ENCODE data around the gene ACD.

ACD gene

DNA sequence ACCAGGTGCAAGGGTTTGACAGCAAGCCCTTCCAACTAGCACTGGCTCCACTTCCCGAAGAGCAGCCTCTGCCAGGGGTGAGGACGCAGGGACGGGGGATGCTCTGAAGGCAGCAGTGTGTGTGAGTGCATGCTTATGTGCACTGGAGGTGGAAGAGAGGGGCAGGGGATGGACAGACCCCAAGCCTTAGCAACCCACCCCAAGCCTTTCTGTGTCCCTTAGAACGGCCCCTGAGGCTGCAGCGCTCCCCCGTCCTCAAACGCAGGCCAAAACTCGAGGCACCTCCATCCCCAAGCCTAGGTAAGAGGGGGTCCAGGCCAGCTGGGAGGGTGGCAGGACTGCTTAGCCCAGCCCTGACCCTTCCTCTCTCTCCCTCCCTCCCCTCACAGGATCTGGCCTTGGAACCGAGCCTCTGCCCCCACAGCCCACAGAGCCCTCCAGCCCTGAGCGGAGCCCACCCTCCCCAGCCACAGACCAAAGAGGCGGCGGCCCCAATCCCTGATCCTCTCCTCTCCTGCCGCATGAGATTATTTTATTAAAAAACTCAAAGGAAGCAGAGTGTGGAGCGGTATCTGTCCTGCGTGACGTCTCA is 2.9 kb downstream of the ACD start:
- Histone ChIP-seq H3K9me3 (ENCODE audit: control insufficient read depth, insufficient read depth, low read depth, low read length) (no peaks in the 10 kb centered on the region), H3K27ac (ENCODE audit: extremely low read depth, low read depth, low read length) (no peak overlapping the region), H3K4me1 (ENCODE audit: control insufficient read depth, insufficient read depth, low read length) (peaks cover 7% of the 10 kb centered on the region; the same call in 1 of the 2 replicates), H3K36me3 (ENCODE audit: control insufficient read depth in 2 of 2, insufficient read depth in 1 of 2, low read length in 2 of 2) (peaks cover 0 to 49% of the 10 kb centered on the region in 2 experiments; a peak in 1 of 3 replicates), H3K4me3 (ENCODE audit: low read depth, low read length) (no peak overlapping the region)
- ChIA-PET CTCF (interaction anchor here (0.9 to 3.2 kb wide), 4 partner anchors 7 to 176 kb away, joined by 3 to 11 read pairs (median 4); partner anchors contain the start of gene ATP6V0D1), POLR2A (no interaction called here)
- TF ChIP-seq ZNF529 (tag by site-specific recombination; IDR thresholded peaks at IDR 0.05; ENCODE audit: insufficient replicate concordance) (no peak), ZNF792 (tag by site-specific recombination; IDR thresholded peaks at IDR 0.05) (no peak)

DNA sequence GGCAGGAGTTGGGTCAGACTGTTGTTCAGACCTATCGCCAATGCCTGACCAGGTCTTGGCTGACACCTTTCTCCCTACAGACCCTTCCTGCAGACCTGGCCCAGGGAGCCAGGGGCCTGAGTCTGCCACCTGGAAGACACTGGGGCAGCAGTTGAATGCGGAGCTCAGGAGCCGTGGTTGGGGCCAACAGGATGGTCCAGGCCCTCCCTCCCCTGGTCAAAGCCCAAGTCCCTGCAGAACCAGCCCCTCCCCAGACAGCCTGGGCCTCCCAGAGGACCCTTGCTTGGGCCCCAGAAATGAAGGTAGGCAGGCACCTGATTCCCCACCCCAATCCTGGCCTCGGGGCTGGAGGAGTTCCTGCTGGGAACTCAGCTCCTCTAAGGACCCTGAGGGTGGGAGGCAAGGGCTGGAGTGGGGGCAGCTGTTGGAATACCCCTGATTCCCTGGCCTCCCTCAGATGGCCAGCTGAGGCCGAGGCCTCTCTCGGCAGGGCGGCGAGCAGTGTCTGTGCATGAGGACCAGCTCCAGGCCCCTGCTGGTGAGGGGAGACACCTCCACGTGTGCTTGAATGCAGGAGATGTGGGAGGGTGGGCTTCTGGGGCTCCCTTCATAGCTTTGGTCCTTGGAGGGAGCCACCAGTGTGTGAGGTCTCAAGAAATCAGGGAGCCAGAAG is 3.6 kb downstream of the ACD start:
- Histone ChIP-seq H3K36me3 (ENCODE audit: control insufficient read depth in 2 of 2, insufficient read depth in 1 of 2, low read length in 2 of 2) (peaks cover 0 to 46% of the 10 kb centered on the region in 2 experiments; a peak in 1 of 3 replicates), H3K27ac (ENCODE audit: extremely low read depth, low read depth, low read length) (no peak overlapping the region), H3K4me3 (ENCODE audit: low read depth, low read length) (no peak overlapping the region), H3K9me3 (ENCODE audit: control insufficient read depth, insufficient read depth, low read depth, low read length) (no peaks in the 10 kb centered on the region), H3K4me1 (ENCODE audit: control insufficient read depth, insufficient read depth, low read length) (peaks cover 7% of the 10 kb centered on the region; the same call in 1 of the 2 replicates)
- no peak for TF ChIP-seq ZNF202 (tag by site-specific recombination; IDR thresholded peaks at IDR 0.05; ENCODE audit: borderline replicate concordance)
- TF ChIP-seq ZNF324 (tag by site-specific recombination; IDR thresholded peaks at IDR 0.05), result no peak
- no peak for TF ChIP-seq SCRT2 (tag by site-specific recombination; IDR thresholded peaks at IDR 0.05)
- TF ChIP-seq ZNF311 (tag by site-specific recombination; IDR thresholded peaks at IDR 0.05; ENCODE audit: borderline replicate concordance), result no peak
- TF ChIP-seq ZNF677 (tag by site-specific recombination; IDR thresholded peaks at IDR 0.05), result no peak
- no peak for TF ChIP-seq MYNN (tag by site-specific recombination; IDR thresholded peaks at IDR 0.05; ENCODE audit: borderline replicate concordance)
- TF ChIP-seq, protein P1, sequence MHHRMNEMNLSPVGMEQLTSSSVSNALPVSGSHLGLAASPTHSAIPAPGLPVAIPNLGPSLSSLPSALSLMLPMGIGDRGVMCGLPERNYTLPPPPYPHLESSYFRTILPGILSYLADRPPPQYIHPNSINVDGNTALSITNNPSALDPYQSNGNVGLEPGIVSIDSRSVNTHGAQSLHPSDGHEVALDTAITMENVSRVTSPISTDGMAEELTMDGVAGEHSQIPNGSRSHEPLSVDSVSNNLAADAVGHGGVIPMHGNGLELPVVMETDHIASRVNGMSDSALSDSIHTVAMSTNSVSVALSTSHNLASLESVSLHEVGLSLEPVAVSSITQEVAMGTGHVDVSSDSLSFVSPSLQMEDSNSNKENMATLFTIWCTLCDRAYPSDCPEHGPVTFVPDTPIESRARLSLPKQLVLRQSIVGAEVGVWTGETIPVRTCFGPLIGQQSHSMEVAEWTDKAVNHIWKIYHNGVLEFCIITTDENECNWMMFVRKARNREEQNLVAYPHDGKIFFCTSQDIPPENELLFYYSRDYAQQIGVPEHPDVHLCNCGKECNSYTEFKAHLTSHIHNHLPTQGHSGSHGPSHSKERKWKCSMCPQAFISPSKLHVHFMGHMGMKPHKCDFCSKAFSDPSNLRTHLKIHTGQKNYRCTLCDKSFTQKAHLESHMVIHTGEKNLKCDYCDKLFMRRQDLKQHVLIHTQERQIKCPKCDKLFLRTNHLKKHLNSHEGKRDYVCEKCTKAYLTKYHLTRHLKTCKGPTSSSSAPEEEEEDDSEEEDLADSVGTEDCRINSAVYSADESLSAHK (tag by site-specific recombination; IDR thresholded peaks at IDR 0.05), result no peak
- TF ChIP-seq ZNF341 (tag by site-specific recombination; IDR thresholded peaks at IDR 0.05; ENCODE audit: low read depth), result no peak
- TF ChIP-seq, protein P2, sequence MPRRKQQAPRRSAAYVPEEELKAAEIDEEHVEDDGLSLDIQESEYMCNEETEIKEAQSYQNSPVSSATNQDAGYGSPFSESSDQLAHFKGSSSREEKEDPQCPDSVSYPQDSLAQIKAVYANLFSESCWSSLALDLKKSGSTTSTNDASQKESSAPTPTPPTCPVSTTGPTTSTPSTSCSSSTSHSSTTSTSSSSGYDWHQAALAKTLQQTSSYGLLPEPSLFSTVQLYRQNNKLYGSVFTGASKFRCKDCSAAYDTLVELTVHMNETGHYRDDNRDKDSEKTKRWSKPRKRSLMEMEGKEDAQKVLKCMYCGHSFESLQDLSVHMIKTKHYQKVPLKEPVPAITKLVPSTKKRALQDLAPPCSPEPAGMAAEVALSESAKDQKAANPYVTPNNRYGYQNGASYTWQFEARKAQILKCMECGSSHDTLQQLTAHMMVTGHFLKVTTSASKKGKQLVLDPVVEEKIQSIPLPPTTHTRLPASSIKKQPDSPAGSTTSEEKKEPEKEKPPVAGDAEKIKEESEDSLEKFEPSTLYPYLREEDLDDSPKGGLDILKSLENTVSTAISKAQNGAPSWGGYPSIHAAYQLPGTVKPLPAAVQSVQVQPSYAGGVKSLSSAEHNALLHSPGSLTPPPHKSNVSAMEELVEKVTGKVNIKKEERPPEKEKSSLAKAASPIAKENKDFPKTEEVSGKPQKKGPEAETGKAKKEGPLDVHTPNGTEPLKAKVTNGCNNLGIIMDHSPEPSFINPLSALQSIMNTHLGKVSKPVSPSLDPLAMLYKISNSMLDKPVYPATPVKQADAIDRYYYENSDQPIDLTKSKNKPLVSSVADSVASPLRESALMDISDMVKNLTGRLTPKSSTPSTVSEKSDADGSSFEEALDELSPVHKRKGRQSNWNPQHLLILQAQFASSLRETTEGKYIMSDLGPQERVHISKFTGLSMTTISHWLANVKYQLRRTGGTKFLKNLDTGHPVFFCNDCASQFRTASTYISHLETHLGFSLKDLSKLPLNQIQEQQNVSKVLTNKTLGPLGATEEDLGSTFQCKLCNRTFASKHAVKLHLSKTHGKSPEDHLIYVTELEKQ (tag by site-specific recombination; IDR thresholded peaks at IDR 0.05; ENCODE audit: borderline replicate concordance), result no peak
- TF ChIP-seq ZNF621 (tag by site-specific recombination; IDR thresholded peaks at IDR 0.05), result no peak
- TF ChIP-seq, protein P3, sequence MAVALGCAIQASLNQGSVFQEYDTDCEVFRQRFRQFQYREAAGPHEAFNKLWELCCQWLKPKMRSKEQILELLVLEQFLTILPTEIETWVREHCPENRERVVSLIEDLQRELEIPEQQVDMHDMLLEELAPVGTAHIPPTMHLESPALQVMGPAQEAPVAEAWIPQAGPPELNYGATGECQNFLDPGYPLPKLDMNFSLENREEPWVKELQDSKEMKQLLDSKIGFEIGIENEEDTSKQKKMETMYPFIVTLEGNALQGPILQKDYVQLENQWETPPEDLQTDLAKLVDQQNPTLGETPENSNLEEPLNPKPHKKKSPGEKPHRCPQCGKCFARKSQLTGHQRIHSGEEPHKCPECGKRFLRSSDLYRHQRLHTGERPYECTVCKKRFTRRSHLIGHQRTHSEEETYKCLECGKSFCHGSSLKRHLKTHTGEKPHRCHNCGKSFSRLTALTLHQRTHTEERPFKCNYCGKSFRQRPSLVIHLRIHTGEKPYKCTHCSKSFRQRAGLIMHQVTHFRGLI (tag by site-specific recombination; IDR thresholded peaks at IDR 0.05), result no peak
- no peak for TF ChIP-seq GLIS2 (tag by site-specific recombination; IDR thresholded peaks at IDR 0.05)
- ChIA-PET CTCF (interaction anchor here (0.9 to 1.7 kb wide), 2 partner anchors 8 to 175 kb away, joined by 3 read pairs; partner anchors contain the start of gene ATP6V0D1), POLR2A (interaction anchor here (0.6 kb wide), 2 partner anchors 46 to 184 kb away, joined by 3 to 4 read pairs; no protein-coding TSS in a partner anchor)

Measured in HEK293 (cell line).